HEK293 (cell line): ENCODE results near the gene MVB12B.

Experiments
- CTCF ChIA-PET: fragments of 350-600 bp; formaldehyde crosslinking; extraction: SDS; loops from one replicate; lab custom pipeline; 2021; ENCODE audit warnings: antibody characterized with exemption; lab: Yijun Ruan, JAX
- POLR2A ChIA-PET: fragments of 300-600 bp; formaldehyde crosslinking; extraction: SDS; loops from one replicate; lab custom pipeline; 2020; ENCODE audit warnings: antibody characterized with exemption, inconsistent platforms; lab: Yijun Ruan, JAX
- H3K27ac ChIP-seq: fragments of 200-500 bp; sonication (Bioruptor generic); 2 replicates; pipeline ENCODE4 v1.5.1; 2014; ENCODE audit warnings: low read depth, low read length, control low read depth, inconsistent platforms; ENCODE audit errors: extremely low read depth
- H3K36me3 ChIP-seq, 2 experiments: fragments of 200-500 bp in 1 of 2; sonication (Bioruptor generic) in 1 of 2; 1 replicate in 1 of 2; 2 replicates in 1 of 2; pipeline ENCODE4 v1.5.1; 2014 to 2017; ENCODE audit warnings: inconsistent platforms in 2 of 2, low read length in 2 of 2; ENCODE audit not compliant: control insufficient read depth in 2 of 2, insufficient read depth in 1 of 2
- H3K4me1 ChIP-seq: fragments of 200-500 bp; sonication (Bioruptor generic); 2 replicates; pipeline ENCODE4 v1.5.1; 2014; ENCODE audit warnings: mild to moderate bottlenecking, low read length, inconsistent platforms; ENCODE audit not compliant: control insufficient read depth, insufficient read depth
- H3K4me3 ChIP-seq: 2 replicates; pipeline ENCODE4 v1.5.1; 2011; ENCODE audit warnings: low read depth, mild to moderate bottlenecking, control low read depth, low read length, moderate library complexity
- H3K9me3 ChIP-seq: fragments of 200-500 bp; sonication (Bioruptor generic); 2 replicates; pipeline ENCODE4 v1.5.1; 2014; ENCODE audit warnings: low read depth, low read length, inconsistent platforms; ENCODE audit not compliant: control insufficient read depth, insufficient read depth
- GLIS2 ChIP-seq: fragments of 450-650 bp; formaldehyde crosslinking; IDR thresholded peaks from 2 replicates; pipeline ENCODE4 v1.5.1; 2016; ENCODE audit warnings: missing biosample characterization, missing genetic modification characterization
- OSR2 ChIP-seq: fragments of 450-650 bp; formaldehyde crosslinking; IDR thresholded peaks from 2 replicates; pipeline ENCODE4 v1.5.1; 2016; ENCODE audit warnings: missing biosample characterization, missing genetic modification characterization
- REPIN1 ChIP-seq: fragments of 450-650 bp; formaldehyde crosslinking; IDR thresholded peaks from 2 replicates; pipeline ENCODE4 v1.5.1; 2017; ENCODE audit warnings: missing biosample characterization, missing genetic modification characterization, low read depth
- WT1 ChIP-seq: fragments of 450-650 bp; formaldehyde crosslinking; IDR thresholded peaks from 2 replicates; pipeline ENCODE4 v1.5.1; 2016; ENCODE audit warnings: missing biosample characterization, missing genetic modification characterization
- YY1 ChIP-seq: fragments of 450-650 bp; formaldehyde crosslinking; IDR thresholded peaks from 2 replicates; pipeline ENCODE4 v1.5.1; 2018; ENCODE audit warnings: missing biosample characterization, missing genetic modification characterization
- ZBTB44 ChIP-seq: fragments of 450-650 bp; IDR thresholded peaks from 2 replicates; pipeline ENCODE4 v1.5.1; 2018; ENCODE audit warnings: missing biosample characterization, mild to moderate bottlenecking, missing genetic modification characterization
- ZNF10 ChIP-seq: fragments of 450-650 bp; formaldehyde crosslinking; IDR thresholded peaks from 2 replicates; pipeline ENCODE4 v1.5.1; 2017; ENCODE audit warnings: missing biosample characterization, missing genetic modification characterization
- ZNF114 ChIP-seq: fragments of 450-650 bp; formaldehyde crosslinking; IDR thresholded peaks from 2 replicates; pipeline ENCODE4 v1.5.0; 2017; ENCODE audit warnings: missing biosample characterization, missing genetic modification characterization
- ZNF132 ChIP-seq: fragments of 450-650 bp; formaldehyde crosslinking; IDR thresholded peaks from 2 replicates; pipeline ENCODE4 v1.5.1; 2017; ENCODE audit warnings: missing biosample characterization, missing genetic modification characterization, borderline replicate concordance
- ZNF140 ChIP-seq: fragments of 450-650 bp; formaldehyde crosslinking; IDR thresholded peaks from 2 replicates; pipeline ENCODE4 v1.5.1; 2016; ENCODE audit warnings: missing biosample characterization, missing genetic modification characterization
- ZNF175 ChIP-seq: fragments of 450-650 bp; formaldehyde crosslinking; IDR thresholded peaks from 2 replicates; pipeline ENCODE4 v1.5.1; 2016; ENCODE audit warnings: missing biosample characterization, missing genetic modification characterization
- ZNF202 ChIP-seq: fragments of 450-650 bp; formaldehyde crosslinking; IDR thresholded peaks from 2 replicates; pipeline ENCODE4 v1.5.1; 2016; ENCODE audit warnings: missing biosample characterization, missing genetic modification characterization, borderline replicate concordance
- ZNF211 ChIP-seq: fragments of 450-650 bp; formaldehyde crosslinking; IDR thresholded peaks from 2 replicates; pipeline ENCODE4 v1.5.1; 2016; ENCODE audit warnings: low read depth, missing biosample characterization, missing genetic modification characterization
- ZNF214 ChIP-seq: fragments of 450-650 bp; formaldehyde crosslinking; IDR thresholded peaks from 2 replicates; pipeline ENCODE4 v1.5.1; 2017; ENCODE audit warnings: missing biosample characterization, mild to moderate bottlenecking, missing genetic modification characterization, borderline replicate concordance
- ZNF26 ChIP-seq: fragments of 450-650 bp; formaldehyde crosslinking; IDR thresholded peaks from 2 replicates; pipeline ENCODE4 v1.5.1; 2016; ENCODE audit warnings: missing biosample characterization, missing genetic modification characterization
- ZNF280D ChIP-seq: fragments of 450-650 bp; formaldehyde crosslinking; IDR thresholded peaks from 2 replicates; pipeline ENCODE4 v1.5.1; 2016; ENCODE audit warnings: missing biosample characterization, missing genetic modification characterization
- ZNF341 ChIP-seq: fragments of 450-650 bp; formaldehyde crosslinking; IDR thresholded peaks from 2 replicates; pipeline ENCODE4; 2016; ENCODE audit warnings: low read depth, missing biosample characterization, missing genetic modification characterization
- ZNF449 ChIP-seq: fragments of 450-650 bp; formaldehyde crosslinking; IDR thresholded peaks from 2 replicates; pipeline ENCODE4 v1.5.1; 2017; ENCODE audit warnings: missing biosample characterization, mild to moderate bottlenecking, missing genetic modification characterization, moderate library complexity
- ZNF473 ChIP-seq: fragments of 450-650 bp; formaldehyde crosslinking; IDR thresholded peaks from 2 replicates; pipeline ENCODE4 v1.5.1; 2017; ENCODE audit warnings: missing biosample characterization, missing genetic modification characterization
- ZNF623 ChIP-seq: fragments of 450-650 bp; formaldehyde crosslinking; IDR thresholded peaks from 2 replicates; pipeline ENCODE4 v1.5.1; 2016; ENCODE audit warnings: missing biosample characterization, missing genetic modification characterization
- ZNF670 ChIP-seq: fragments of 450-650 bp; formaldehyde crosslinking; IDR thresholded peaks from 2 replicates; pipeline ENCODE4 v1.5.1; 2016; ENCODE audit warnings: missing biosample characterization, missing genetic modification characterization, low read depth

Gene MVB12B

GRCh38 chr9:126488310-126488709 is 161.7 kb downstream of the MVB12B start:
- H3K9me3 ChIP-seq: no peaks in the 10 kb centered on the region
- no peak for TF ChIP-seq ZNF449 (tag by site-specific recombination)
- no peak for TF ChIP-seq ZNF202 (tag by site-specific recombination)
- TF ChIP-seq ZNF175 (tag by site-specific recombination): no peak
- no peak for TF ChIP-seq ZNF670
- TF ChIP-seq REPIN1 (tag by site-specific recombination): no peak
- ChIA-PET POLR2A (interaction anchor here (0.7 kb wide), 1 partner anchor 102 kb away, joined by 5 read pairs; no protein-coding TSS in a partner anchor), CTCF (interaction anchor here (4.0 kb wide), 1 partner anchor 12 kb away, joined by 29 read pairs; no protein-coding TSS in a partner anchor)
- H3K36me3 ChIP-seq: peaks cover 0 to 8% of the 10 kb centered on the region in 2 experiments; a peak in 1 of 3 replicates
- no peak overlapping the region for H3K4me3 ChIP-seq
- no peak overlapping the region for H3K27ac ChIP-seq
- H3K4me1 ChIP-seq: no peaks in the 10 kb centered on the region

DNA sequence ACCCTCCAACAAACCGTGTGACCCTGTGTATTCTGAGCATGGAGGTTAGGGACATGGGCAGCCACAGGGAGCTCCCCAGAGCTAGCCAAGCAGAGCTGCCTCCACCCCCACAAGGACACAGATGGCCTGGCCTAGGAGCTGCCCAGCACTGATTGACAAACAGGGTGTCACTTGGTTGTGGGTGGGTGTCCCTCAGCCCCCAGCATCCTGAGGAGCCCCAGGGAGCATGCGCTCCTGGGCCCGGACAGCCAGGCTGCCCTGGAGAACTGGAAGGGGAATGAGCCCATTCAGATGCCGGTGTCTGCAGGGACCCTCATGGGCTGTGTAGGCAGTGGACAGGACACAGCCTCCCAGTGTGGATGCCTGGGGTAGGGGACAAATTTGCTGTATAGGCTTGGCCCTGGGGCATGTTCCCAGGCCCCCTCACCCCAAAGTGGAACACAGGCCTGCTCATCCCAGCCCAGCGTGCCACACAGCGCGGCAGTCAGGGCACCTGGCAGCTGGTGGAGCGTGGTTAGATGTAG is 162.3 kb downstream of the MVB12B start:
- Histone ChIP-seq H3K27ac (no peak overlapping the region), H3K4me3 (no peak overlapping the region), H3K9me3 (no peaks in the 10 kb centered on the region), H3K4me1 (no peaks in the 10 kb centered on the region), H3K36me3 (peaks cover 0 to 2% of the 10 kb centered on the region in 2 experiments; a peak in 1 of 3 replicates)
- CTCF ChIA-PET: interaction anchor here (4.0 kb wide), 1 partner anchor 11 kb away, joined by 29 read pairs; no protein-coding TSS in a partner anchor
- no peak for TF ChIP-seq ZNF132 (tag by site-specific recombination)
- no peak for TF ChIP-seq ZBTB44 (tag by site-specific recombination)
- no peak for TF ChIP-seq ZNF449 (tag by site-specific recombination)
- POLR2A ChIA-PET: no interaction called here

DNA sequence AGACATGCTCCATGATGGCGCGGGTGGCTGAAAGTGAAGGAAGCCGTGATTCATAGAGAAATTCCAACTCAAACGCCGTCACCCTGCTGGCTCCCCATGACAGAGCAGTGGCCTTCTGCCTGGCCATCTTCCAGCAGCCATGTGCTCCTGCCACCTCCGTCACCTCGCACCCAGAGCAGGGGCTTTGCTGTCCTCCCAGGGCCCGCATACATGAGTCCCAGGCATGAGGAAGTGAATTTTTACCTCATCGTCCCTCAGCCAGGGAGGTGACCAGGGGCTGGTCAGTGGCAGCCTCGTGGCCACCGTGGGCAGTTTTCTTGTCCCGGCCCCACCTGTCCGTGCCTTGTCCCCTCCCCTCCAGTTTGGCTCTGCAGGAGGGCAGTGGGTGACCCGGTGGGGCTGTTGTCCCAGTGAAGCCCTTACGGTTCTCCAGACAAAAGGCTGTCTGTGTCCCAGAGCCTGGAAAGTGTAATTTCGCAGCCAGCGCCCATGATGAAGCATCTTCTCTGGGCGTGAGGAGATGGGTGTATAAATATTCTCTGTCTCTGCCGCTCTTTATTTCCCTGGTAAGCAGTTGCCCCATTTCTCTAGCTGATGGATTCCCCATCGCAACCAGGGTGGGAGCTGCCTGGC is 163.1 kb downstream of the MVB12B start:
- CTCF ChIA-PET: interaction anchor here (2.7 to 4.0 kb wide), 3 partner anchors 10 to 187 kb away, joined by 24 to 35 read pairs (median 29); no protein-coding TSS in a partner anchor
- Histone ChIP-seq H3K4me3 (no peak overlapping the region), H3K9me3 (no peaks in the 10 kb centered on the region), H3K27ac (no peak overlapping the region), H3K4me1 (no peaks in the 10 kb centered on the region), H3K36me3 (no peaks in the 10 kb centered on the region)
- POLR2A ChIA-PET: no interaction called here
- no peak for TF ChIP-seq WT1 (tag by site-specific recombination)
- TF ChIP-seq ZNF214: no peak
- no peak for TF ChIP-seq ZNF280D
- TF ChIP-seq ZNF670: no peak
- TF ChIP-seq OSR2 (tag by site-specific recombination): no peak
- TF ChIP-seq ZNF114: no peak
- no peak for TF ChIP-seq ZNF26 (tag by site-specific recombination)
- TF ChIP-seq ZNF623: no peak
- no peak for TF ChIP-seq ZNF140 (tag by site-specific recombination)
- no peak for TF ChIP-seq ZNF473 (tag by site-specific recombination)
- no peak for TF ChIP-seq ZNF10 (tag by site-specific recombination)
- no peak for TF ChIP-seq ZNF211 (tag by site-specific recombination)
- no peak for TF ChIP-seq GLIS2
- TF ChIP-seq YY1 (tag by site-specific recombination): no peak
- no peak for TF ChIP-seq ZNF341 (tag by site-specific recombination)
